Measurements from ENCODE around the gene ASB2. TPM values are rescaled to one million over a fixed set of nuclear protein-coding genes. Genes with fewer than 3 reads are reported as not detected.

The ASB2 gene
- total RNA-seq, 1 experiment from 2014 or later: 0.35 TPM

- no peak overlapping the region for H3K9ac ChIP-seq (ENCODE audit: extremely low read depth, insufficient read length, low read length)
- H3K27me3 Mint-ChIP-seq (ENCODE audit: low read depth): no peaks in the 10 kb centered on the region; the same call in 1 of the 2 replicates
- H3K9me3 ChIP-seq (ENCODE audit: control insufficient read depth, low read depth, low read length): no peaks in the 10 kb centered on the region
Observed at GRCh38 chr14:93964820-93965286, 11.5 kb downstream of the ASB2 start.

More at GRCh38 chr14:93964820-93965286, 11.5 kb downstream of the ASB2 start:
- no peak for TF ChIP-seq CTCF (conservative IDR thresholded peaks at IDR 0.05)
- Mint-ChIP-seq H3K4me1 (peaks cover 1 to 5% of the 10 kb centered on the region in 2 experiments; a peak in 2 of 4 replicates), H3K27ac (no peak overlapping the region), H3K36me3 (ENCODE audit: insufficient read depth in 1 of 3, low read depth in 3 of 3) (no peaks in the 10 kb centered on the region), H3K9me3 (no peaks in the 10 kb centered on the region), H3K4me3 (no peak overlapping the region)
- H3K4me1 ChIP-seq (ENCODE audit: insufficient read depth, low read length): no peaks in the 10 kb centered on the region
- DNase-seq: no peak
- H2BK15ac ChIP-seq (ENCODE audit: low read depth, low read length): no peak overlapping the region
- no peak overlapping the region for H4K91ac ChIP-seq (ENCODE audit: insufficient read length, low read depth, low read length)
- no peak overlapping the region for H2BK5ac ChIP-seq (ENCODE audit: insufficient read length, low read length)
- no peak overlapping the region for H2AK5ac ChIP-seq (ENCODE audit: insufficient read length, low read length)
- no peak overlapping the region for H3K23ac ChIP-seq (ENCODE audit: insufficient read length, low read depth, low read length)
- H3K56ac ChIP-seq (ENCODE audit: insufficient read length, low read depth, low read length): no peak overlapping the region
- H2AFZ ChIP-seq (ENCODE audit: low read length): no peak overlapping the region
- H2BK20ac ChIP-seq (ENCODE audit: low read depth, low read length, poor library complexity, severe bottlenecking): no peak overlapping the region
- H3K14ac ChIP-seq (ENCODE audit: insufficient read depth, low read length): no peak overlapping the region
- H2BK120ac ChIP-seq (ENCODE audit: low read depth, low read length, poor library complexity, severe bottlenecking): no peak overlapping the region
- H3K4me2 ChIP-seq (ENCODE audit: insufficient read depth, insufficient read length, low read length): no peak overlapping the region
- H3K4ac ChIP-seq (ENCODE audit: low read depth, low read length): no peak overlapping the region
- H4K8ac ChIP-seq (replicated peaks; ENCODE audit: insufficient read length, low read depth, low read length): no peak overlapping the region
- H4K5ac ChIP-seq (ENCODE audit: insufficient read length, low read depth, low read length): no peak overlapping the region
- H3T11ph ChIP-seq (ENCODE audit: low read length): no peak overlapping the region
- no peak overlapping the region for H3K18ac ChIP-seq (ENCODE audit: insufficient read length, low read depth, low read length)
- H3K23me2 ChIP-seq (ENCODE audit: insufficient read length, low read depth, low read length, poor library complexity, severe bottlenecking): no peaks in the 10 kb centered on the region
- H4K20me1 ChIP-seq (ENCODE audit: control insufficient read depth, insufficient read depth, insufficient read length): peaks cover 2% of the 10 kb centered on the region
- H3K79me2 ChIP-seq (ENCODE audit: insufficient read depth, low read length): no peaks in the 10 kb centered on the region
- H3K27ac ChIP-seq (ENCODE audit: insufficient read length, low read depth, low read length): no peak overlapping the region
- no peaks in the 10 kb centered on the region for H3K79me1 ChIP-seq (ENCODE audit: insufficient read depth, low read depth, low read length, poor library complexity, severe bottlenecking)
- no peaks in the 10 kb centered on the region for H3K27me3 ChIP-seq (ENCODE audit: insufficient read depth, low read length)
- 100% methylated on average over 2 of the region's 3 CpGs for WGBS (ENCODE audit: extremely low coverage, insufficient read length, low lambda C conversion rate)
- H2BK12ac ChIP-seq (ENCODE audit: insufficient read length, low read depth, low read length): no peak overlapping the region
